ENCODE data around the gene HHAT. TPM values are rescaled to one million over a fixed set of nuclear protein-coding genes. Genes with fewer than 3 reads are reported as not detected.

HHAT gene
- polyA plus RNA-seq, 3 donors: 1.1 to 1.6 (median 1.5) TPM

- Histone ChIP-seq H3K4me3 (replicated peaks in 1 of 3; ENCODE audit: low read depth in 2 of 3, low read length in 3 of 3) (no peak overlapping the region), H3K4me1 (ENCODE audit: control insufficient read depth in 1 of 2, insufficient read depth in 2 of 2, low read length in 2 of 2) (no peaks in the 10 kb centered on the region), H4K20me1 (ENCODE audit: insufficient read depth, low read length) (no peaks in the 10 kb centered on the region), H3K27me3 (ENCODE audit: control insufficient read depth in 2 of 2, insufficient read depth in 2 of 2, low read length in 2 of 2) (no peaks in the 10 kb centered on the region), H3K9me3 (replicated peaks in 1 of 2; ENCODE audit: control insufficient read depth in 1 of 2, insufficient read depth in 1 of 2, low read length in 2 of 2) (peaks cover 8 to 26% of the 10 kb centered on the region in 2 donors), H2AFZ (ENCODE audit: insufficient read depth, low read depth, low read length, poor library complexity, severe bottlenecking) (no peak overlapping the region), H3K9ac (ENCODE audit: insufficient read depth, low read length, poor library complexity, severe bottlenecking) (no peak overlapping the region), H3K27ac (ENCODE audit: low read depth in 1 of 2, low read length in 2 of 2) (no peak overlapping the region), H3K79me2 (ENCODE audit: insufficient read depth, low read length) (no peaks in the 10 kb centered on the region), H3K4me2 (replicated peaks; ENCODE audit: extremely low read depth, low read length, poor library complexity, severe bottlenecking) (no peak overlapping the region), H3K36me3 (replicated peaks in 1 of 2; ENCODE audit: control insufficient read depth in 1 of 2, insufficient read depth in 2 of 2, low read length in 2 of 2) (no peaks in the 10 kb centered on the region)
- H3K36me3 Mint-ChIP-seq: no peaks in the 10 kb centered on the region
- peak in 1 of 3 donors; percentile 7 for DNase-seq
- H3K27me3 Mint-ChIP-seq (ENCODE audit: low read depth in 3 of 3): no peaks in the 10 kb centered on the region
- no peak overlapping the region for H3K4me3 Mint-ChIP-seq
- 56% methylated on average over 6 of the region's 6 CpGs for WGBS (ENCODE audit: insufficient coverage)
- H3K9me3 Mint-ChIP-seq: peaks cover 4 to 16% (median 9%) of the 10 kb centered on the region in 7 donors
- no peak for TF ChIP-seq CTCF (IDR thresholded peaks at IDR 0.05)
- intact Hi-C loops (cut with micrococcal nuclease): no loop called here
- H3K27ac Mint-ChIP-seq: no peak overlapping the region
- no peaks in the 10 kb centered on the region for H3K4me1 Mint-ChIP-seq
Observed at GRCh38 chr1:210653771-210654170, 325.1 kb downstream of the HHAT start.

GRCh38 chr1:210654176-210654981 is 325.7 kb downstream of the HHAT start:
- TF ChIP-seq CTCF (IDR thresholded peaks at IDR 0.05): no peak

More at GRCh38 chr1:210654176-210654981, 325.7 kb downstream of the HHAT start:
- Histone ChIP-seq H3K4me1 (ENCODE audit: control insufficient read depth in 1 of 2, insufficient read depth in 2 of 2, low read length in 2 of 2) (no peaks in the 10 kb centered on the region), H4K20me1 (ENCODE audit: insufficient read depth, low read length) (no peaks in the 10 kb centered on the region), H3K4me3 (replicated peaks in 1 of 3; ENCODE audit: low read depth in 2 of 3, low read length in 3 of 3) (no peak overlapping the region), H3K4me2 (replicated peaks; ENCODE audit: extremely low read depth, low read length, poor library complexity, severe bottlenecking) (no peak overlapping the region), H3K9me3 (replicated peaks in 1 of 2; ENCODE audit: control insufficient read depth in 1 of 2, insufficient read depth in 1 of 2, low read length in 2 of 2) (peaks cover 8 to 26% of the 10 kb centered on the region in 2 donors), H3K79me2 (ENCODE audit: insufficient read depth, low read length) (no peaks in the 10 kb centered on the region), H3K36me3 (replicated peaks in 1 of 2; ENCODE audit: control insufficient read depth in 1 of 2, insufficient read depth in 2 of 2, low read length in 2 of 2) (no peaks in the 10 kb centered on the region), H3K27me3 (ENCODE audit: control insufficient read depth in 2 of 2, insufficient read depth in 2 of 2, low read length in 2 of 2) (no peaks in the 10 kb centered on the region), H3K9ac (ENCODE audit: insufficient read depth, low read length, poor library complexity, severe bottlenecking) (no peak overlapping the region), H2AFZ (ENCODE audit: insufficient read depth, low read depth, low read length, poor library complexity, severe bottlenecking) (no peak overlapping the region), H3K27ac (ENCODE audit: low read depth in 1 of 2, low read length in 2 of 2) (no peak overlapping the region)
- H3K4me3 Mint-ChIP-seq: no peak overlapping the region
- H3K27ac Mint-ChIP-seq: no peak overlapping the region
- DNase-seq: no peak
- H3K4me1 Mint-ChIP-seq: no peaks in the 10 kb centered on the region
- intact Hi-C loops (cut with micrococcal nuclease): no loop called here
- H3K36me3 Mint-ChIP-seq: no peaks in the 10 kb centered on the region
- H3K27me3 Mint-ChIP-seq (ENCODE audit: low read depth in 3 of 3): no peaks in the 10 kb centered on the region
- H3K9me3 Mint-ChIP-seq: peaks cover 4 to 16% (median 9%) of the 10 kb centered on the region in 7 donors
- 88% methylated on average over 5 of the region's 7 CpGs for WGBS (ENCODE audit: insufficient coverage)
